Stimulated activated CD4-positive, alpha-beta T cell treated with anti-CD3 and anti-CD28 coated beads, Interleukin-2, amount 100 ng/mL, for 24 hours (primary cell): ENCODE data around the gene TNFRSF21.

Source experiments
- DNase-seq, 2 donors: peaks; one replicate each; pipeline ENCODE4 v3.0.0-alpha.2; 2020

Gene TNFRSF21

GRCh38 chr6:47203938-47204611, 105.6 kb downstream of the TNFRSF21 start:
- DNase-seq, result no peak

- no peak for DNase-seq
Measured at GRCh38 chr6:47203266-47203937, 106.3 kb downstream of the TNFRSF21 start.

GRCh38 chr6:47202644-47203205, 107.0 kb downstream of the TNFRSF21 start:
- no peak for DNase-seq

- DNase-seq, result no peak
Measured at GRCh38 chr6:47200536-47201334, 109.0 kb downstream of the TNFRSF21 start.

GRCh38 chr6:47197682-47198640, 111.7 kb downstream of the TNFRSF21 start:
- DNase-seq, result no peak

GRCh38 chr6:47196113-47196512, 113.6 kb downstream of the TNFRSF21 start:
- DNase-seq, result no peak

- no peak for DNase-seq
Measured at GRCh38 chr6:47195011-47195650, 114.6 kb downstream of the TNFRSF21 start.

GRCh38 chr6:47188588-47189021, 121.1 kb downstream of the TNFRSF21 start:
- DNase-seq, result no peak

GRCh38 chr6:47187893-47188587, 121.7 kb downstream of the TNFRSF21 start:
- no peak for DNase-seq

GRCh38 chr6:47187113-47187512, 122.6 kb downstream of the TNFRSF21 start:
- DNase-seq, result no peak

- no peak for DNase-seq
Measured at GRCh38 chr6:47182291-47182957, 127.3 kb downstream of the TNFRSF21 start.

GRCh38 chr6:47181681-47182080, 128.0 kb downstream of the TNFRSF21 start:
- DNase-seq, result no peak
